GM20000 (cell line): ENCODE data around the gene BARHL2.

Source experiments
- DNase-seq: peaks from one replicate; pipeline ENCODE4 v3.0.0; 2012; ENCODE audit warnings: low spot score
- CTCF ChIP-seq: IDR thresholded peaks from 2 replicates; pipeline ENCODE4 v1.5.1; 2012; ENCODE audit warnings: mild to moderate bottlenecking, control low read depth; ENCODE audit errors: extremely low read depth, missing control alignments

BARHL2 gene

GRCh38 chr1:90716552-90717355, at the start of gene BARHL2:
BARHL2 (minus strand) TSS chr1:90717302; CDS start chr1:90717195, 107 bp downstream.
- no peak for TF ChIP-seq CTCF
- peak; percentile 32 for DNase-seq

- no peak for TF ChIP-seq CTCF
These were observed 46.8 kb upstream of the BARHL2 start for GRCh38 chr1:90763930-90764329.

GRCh38 chr1:90763506-90763905, 46.4 kb upstream of the BARHL2 start:
- DNase-seq, result no peak
- TF ChIP-seq CTCF, result no peak

More at GRCh38 chr1:90763930-90764329, 46.8 kb upstream of the BARHL2 start:
- DNase-seq, result no peak

GRCh38 chr1:90761781-90762589, 44.9 kb upstream of the BARHL2 start:
- no peak for DNase-seq
- TF ChIP-seq CTCF, result no peak

- no peak for TF ChIP-seq CTCF
- no peak for DNase-seq
These were observed 44.1 kb upstream of the BARHL2 start for GRCh38 chr1:90761156-90761555.

- DNase-seq, result no peak
- no peak for TF ChIP-seq CTCF
These were observed 36.5 kb upstream of the BARHL2 start for GRCh38 chr1:90753556-90753955.

- no peak for TF ChIP-seq CTCF
- DNase-seq, result no peak
These were observed 31.6 kb upstream of the BARHL2 start for GRCh38 chr1:90748668-90749067.
